HCT116 (cell line): ENCODE results near the gene COL23A1. TPM values are rescaled to one million over a fixed set of nuclear protein-coding genes. Genes with fewer than 3 reads are reported as not detected.

Experiments used
- ATAC-seq: fragments of 200-7000 bp; cut with Tn5 transposase; 2 replicates; pipeline ENCODE4 v1.9.1; 2020; ENCODE audit warnings: mild to moderate bottlenecking, moderate library complexity
- BruUV-seq: library from RNA; stranded (reverse); fragments of 400-500 nt; replicated peaks from 2 replicates; lab custom pipeline; 2021; lab: Mats Ljungman, UMichigan
- CTCF ChIA-PET: fragments of 300-600 bp; sonication (Branson Sonifier 250); formaldehyde crosslinking; loops from one replicate; lab custom pipeline; 2021; ENCODE audit warnings: antibody characterized with exemption; lab: Charles Lee
- POLR2A ChIA-PET: fragments of 300-600, 350-600 bp; sonication (Branson Sonifier 250); formaldehyde crosslinking; loops from one replicate; lab custom pipeline; 2021; ENCODE audit warnings: antibody characterized with exemption; lab: Charles Lee
- RAD21 ChIA-PET, 2 experiments: fragments of 300-600 bp; sonication (Branson Sonifier 250); formaldehyde crosslinking; loops; one replicate each; lab custom pipeline; 2023; ENCODE audit warnings: low total read pairs in 2 of 2; ENCODE audit not compliant: uncharacterized antibody in 2 of 2, unreplicated experiment in 2 of 2, low non-redundant PET in 1 of 2; lab: Charles Lee
- DNase-seq: peaks from one replicate; pipeline ENCODE4 v3.0.0-alpha.2; 2010; ENCODE audit warnings: low read depth, low spot score
- H2AFZ ChIP-seq: fragments of 200-600 bp; shearing (Covaris generic), sonication (generic); 2 replicates; pipeline ENCODE4 v1.6.1; 2017; ENCODE audit warnings: low read depth, mixed run types, mixed read lengths, antibody characterized with exemption, low read length; ENCODE audit not compliant: poor library complexity, severe bottlenecking
- H3K27ac ChIP-seq: 2 replicates; pipeline ENCODE4 v1.5.1; 2012; ENCODE audit warnings: low read depth, low read length
- H3K27me3 ChIP-seq: fragments of 200-600 bp; sonication (generic); 2 replicates; pipeline ENCODE4 v1.6.1; 2016; ENCODE audit warnings: mixed run types, low read length, mixed read lengths; ENCODE audit not compliant: insufficient read depth
- H3K36me3 ChIP-seq, 2 experiments: fragments of 200-500 bp in 1 of 2; fragments of 200-600 bp in 1 of 2; sonication (Bioruptor generic) in 1 of 2; sonication (generic) in 1 of 2; 2 replicates each; pipeline versions ENCODE4 v1.5.1 to v1.6.1; 2014 to 2016; ENCODE audit warnings: low read length in 2 of 2, inconsistent platforms in 1 of 2, mixed read lengths in 1 of 2, mixed run types in 1 of 2; ENCODE audit not compliant: insufficient read depth in 2 of 2, control insufficient read depth in 1 of 2
- H3K4me1 ChIP-seq, 2 experiments: fragments of 200-600 bp in 1 of 2; sonication (generic) in 1 of 2; 2 replicates each; pipeline versions ENCODE4 v1.5.1 to v1.6.1; 2012 to 2017; ENCODE audit warnings: low read length in 2 of 2, inconsistent platforms in 1 of 2, mild to moderate bottlenecking in 1 of 2, mixed read lengths in 1 of 2, mixed run types in 1 of 2, moderate library complexity in 1 of 2; ENCODE audit not compliant: insufficient read depth in 2 of 2, control insufficient read depth in 1 of 2
- H3K4me2 ChIP-seq: fragments of 200-600 bp; sonication (generic); 2 replicates; pipeline ENCODE4 v1.6.1; 2017; ENCODE audit warnings: mixed run types, low read length, mixed read lengths
- H3K4me3 ChIP-seq, 2 experiments: fragments of 200-600 bp in 1 of 2; sonication (generic) in 1 of 2; replicated peaks in 1 of 2; 2 replicates each; pipeline ENCODE4 v1.5.1; 2011 to 2016; ENCODE audit warnings: low read length in 2 of 2, control low read depth in 1 of 2, low read depth in 1 of 2, mild to moderate bottlenecking in 1 of 2, mixed read lengths in 1 of 2, mixed run types in 1 of 2
- H3K79me2 ChIP-seq: fragments of 200-600 bp; sonication (generic); 2 replicates; pipeline ENCODE4 v1.6.1; 2017; ENCODE audit warnings: mild to moderate bottlenecking, mixed run types, low read length, moderate library complexity, mixed read lengths; ENCODE audit not compliant: insufficient read depth
- H3K9ac ChIP-seq: fragments of 200-600 bp; sonication (generic); 2 replicates; pipeline ENCODE4 v1.6.1; 2016; ENCODE audit warnings: low read length, mixed read lengths
- H3K9me2 ChIP-seq: fragments of 200-600 bp; sonication (generic), shearing (Covaris generic); 2 replicates; pipeline ENCODE4 v1.6.1; 2017; ENCODE audit warnings: mixed run types, mild to moderate bottlenecking, moderate library complexity; ENCODE audit not compliant: insufficient read depth
- H3K9me3 ChIP-seq, 2 experiments: fragments of 200-500 bp in 1 of 2; fragments of 200-600 bp in 1 of 2; sonication (Bioruptor generic) in 1 of 2; sonication (generic) in 1 of 2; 2 replicates each; pipeline ENCODE4 v1.6.1; 2014 to 2017; ENCODE audit warnings: low read length in 2 of 2, mixed read lengths in 2 of 2, inconsistent platforms in 1 of 2, low read depth in 1 of 2, mild to moderate bottlenecking in 1 of 2, mixed run types in 1 of 2, moderate library complexity in 1 of 2; ENCODE audit not compliant: control insufficient read depth in 1 of 2, insufficient read depth in 1 of 2
- H4K20me1 ChIP-seq: fragments of 200-600 bp; sonication (generic), shearing (Covaris generic); 2 replicates; pipeline ENCODE4 v1.6.1; 2017; ENCODE audit warnings: mixed run types, mild to moderate bottlenecking, moderate library complexity; ENCODE audit not compliant: insufficient read depth
- CBX3 ChIP-seq: IDR thresholded peaks from 2 replicates; pipeline ENCODE4 v1.6.1; 2012; ENCODE audit warnings: low read depth
- CTCF ChIP-seq, 3 experiments: fragments of 200-600 bp in 1 of 3; sonication (generic) in 1 of 3; IDR thresholded peaks in 2 of 3; conservative IDR thresholded peaks in 1 of 3; 2 replicates each; pipeline ENCODE4 v1.5.1; 2012 to 2017; ENCODE audit warnings: low read depth in 2 of 3, low read length in 2 of 3, antibody characterized with exemption in 1 of 3, borderline replicate concordance in 1 of 3, control low read depth in 1 of 3, mild to moderate bottlenecking in 1 of 3, mixed read lengths in 1 of 3, mixed run types in 1 of 3, moderate library complexity in 1 of 3; ENCODE audit not compliant: insufficient read depth in 1 of 3
- ELF1 ChIP-seq: IDR thresholded peaks from 2 replicates; pipeline ENCODE4 v1.6.1; 2012; ENCODE audit warnings: low read depth, borderline replicate concordance
- EZH2phosphoT487 ChIP-seq: fragments of 200-600 bp; IDR thresholded peaks from 2 replicates; pipeline ENCODE4 v1.6.1; 2018; ENCODE audit warnings: antibody characterized with exemption, borderline replicate concordance
- JUND ChIP-seq: IDR thresholded peaks from 2 replicates; pipeline ENCODE4 v1.6.1; 2012
- MAX ChIP-seq: IDR thresholded peaks from 2 replicates; pipeline ENCODE4 v1.6.1; 2012
- POLR2A ChIP-seq: IDR thresholded peaks from 2 replicates; pipeline ENCODE4 v1.7.0; 2011; ENCODE audit warnings: borderline replicate concordance; ENCODE audit not compliant: insufficient read depth, insufficient read length; ENCODE audit errors: extremely low read depth
- REST ChIP-seq: IDR thresholded peaks from 2 replicates; pipeline ENCODE4 v1.6.1; 2012; ENCODE audit warnings: low read depth
- SP1 ChIP-seq: IDR thresholded peaks from 2 replicates; pipeline ENCODE4 v1.6.1; 2012; ENCODE audit warnings: low read depth
- YY1 ChIP-seq: IDR thresholded peaks from 2 replicates; pipeline ENCODE4 v1.6.1; 2011; ENCODE audit warnings: low read length, low read depth, moderate library complexity, mild to moderate bottlenecking; ENCODE audit not compliant: insufficient replicate concordance; ENCODE audit errors: extremely low read depth
- ZNF274 ChIP-seq: fragments of 200-500 bp; sonication (Bioruptor generic); IDR thresholded peaks from 2 replicates; pipeline ENCODE4 v1.6.1; 2014; ENCODE audit warnings: mild to moderate bottlenecking, low read depth, low read length, inconsistent platforms
- intact Hi-C: fragments of 100-400 bp; cut with micrococcal nuclease; formaldehyde crosslinking; loops from 2 replicates; pipeline ENCODE4 v1.10.0; 2022
- total RNA-seq: library from RNA; stranded (reverse); gene quantifications from one replicate; pipeline ENCODE4 v1.2.1, GENCODE V29; 2021; ENCODE audit not compliant: unreplicated experiment

The COL23A1 gene
- total RNA-seq, 1 experiment from 2014 or later: not detected

GRCh38 chr5:178365501-178366440 is 224.4 kb downstream of the COL23A1 start (continued):
- TF ChIP-seq REST: no peak
- TF ChIP-seq POLR2A: no peak
- TF ChIP-seq ELF1: no peak
- no peak for TF ChIP-seq YY1

GRCh38 chr5:178364326-178364675 is 225.9 kb downstream of the COL23A1 start:
- no peaks in the 10 kb centered on the region for H3K9me2 ChIP-seq
- H4K20me1 ChIP-seq: no peaks in the 10 kb centered on the region
- ChIA-PET POLR2A (no interaction called here), RAD21 (no interaction called here), CTCF (no interaction called here)
- no peaks in the 10 kb centered on the region for H3K36me3 ChIP-seq
- ATAC-seq (no peak), DNase-seq (no peak)
- H3K4me3 ChIP-seq: no peak overlapping the region
- no peak overlapping the region for H3K27ac ChIP-seq
- H3K9ac ChIP-seq: no peak overlapping the region
- no peak overlapping the region for H2AFZ ChIP-seq
- no peaks in the 10 kb centered on the region for H3K9me3 ChIP-seq
- no peaks in the 10 kb centered on the region for H3K79me2 ChIP-seq
- H3K27me3 ChIP-seq: peaks cover 6% of the 10 kb centered on the region; the same call in 1 of the 2 replicates
- no peak overlapping the region for H3K4me2 ChIP-seq
- BruUV-seq: no TSS peak
- no peaks in the 10 kb centered on the region for H3K4me1 ChIP-seq
- intact Hi-C loops: no loop called here
- TF ChIP-seq SP1: no peak
- no peak for TF ChIP-seq ZNF274
- no peak for TF ChIP-seq CBX3
- no peak for TF ChIP-seq JUND
- TF ChIP-seq MAX: no peak
- TF ChIP-seq CTCF (IDR thresholded peaks at IDR 0.05 in 2 of 3, conservative IDR thresholded peaks at IDR 0.05 in 1 of 3; ENCODE audit: borderline replicate concordance in 1 of 3, insufficient read depth in 1 of 3, low read depth in 2 of 3, low read length in 2 of 3): no peak
- no peak for TF ChIP-seq EZH2phosphoT487
